SK-N-SH treated with all-trans-retinoic acid at 6 μM for 48 hours (cell line): Measurements from ENCODE around the gene CATSPERD.

Source experiments
- GLIS3 ChIP-seq: fragments of 250-450 bp; sonication (Bioruptor Pico); IDR thresholded peaks from 2 replicates; pipeline ENCODE4 v1.5.0; 2020; ENCODE audit warnings: mild to moderate bottlenecking, moderate library complexity
- ISL1 ChIP-seq: fragments of 250-450 bp; sonication (Bioruptor Pico); IDR thresholded peaks from 2 replicates; pipeline ENCODE4 v2.1.2; 2022; ENCODE audit warnings: mild to moderate bottlenecking, moderate library complexity
- PATZ1 ChIP-seq: fragments of 250-450 bp; sonication (Bioruptor Pico); IDR thresholded peaks from 2 replicates; pipeline ENCODE4 v1.8.0; 2020; ENCODE audit warnings: mild to moderate bottlenecking, moderate library complexity, borderline replicate concordance

- TF ChIP-seq ISL1 (CRISPR knock-in tag) (no peak), GLIS3 (CRISPR knock-in tag) (no peak), PATZ1 (no peak)
These were observed 107.0 kb downstream of the CATSPERD start for GRCh38 chr19:5827342-5827890.
